Right cardiac atrium (tissue), 5 donors: ENCODE measurements around the gene SLC25A6. TPM values are rescaled to one million over a fixed set of nuclear protein-coding genes. Genes with fewer than 3 reads are reported as not detected.
"Not testable (repeated sequence)": the region's sequence is repeated elsewhere in the genome, so short reads cannot be mapped to it uniquely, and the experiment has no call there.

Source experiments
- ATAC-seq, 2 donors: fragments of 200-7000 bp; cut with Tn5 transposase; one replicate each; pipeline versions ENCODE4 v1.8.0 to v1.9.1; 2020; ENCODE audit warnings: moderate library complexity in 2 of 2, mild to moderate bottlenecking in 1 of 2
- DNase-seq, 3 donors: peaks; one replicate each; pipeline ENCODE4 v3.0.0-alpha.2; 2020
- H3K27ac ChIP-seq: one replicate; pipeline ENCODE4 v1.5.1; 2013; ENCODE audit warnings: mild to moderate bottlenecking, low read length, control low read depth, moderate library complexity
- H3K27me3 ChIP-seq: one replicate; pipeline ENCODE4 v1.6.1; 2013; ENCODE audit not compliant: control insufficient read depth, insufficient read depth
- H3K4me1 ChIP-seq: one replicate; pipeline ENCODE4 v1.6.1; 2013; ENCODE audit warnings: low read length; ENCODE audit not compliant: control insufficient read depth, insufficient read depth
- H3K4me3 ChIP-seq: one replicate; pipeline ENCODE4 v1.5.1; 2013; ENCODE audit warnings: low read length, control low read depth
- H3K9me3 ChIP-seq: one replicate; pipeline ENCODE4 v1.6.1; 2013; ENCODE audit warnings: low read length; ENCODE audit not compliant: control insufficient read depth
- WGBS: extraction: QIAGEN DNeasy Blood & Tissue Kit; methylation state at CpG from one replicate; pipeline ENCODE4 v1.1.7; 2013; 5-methylcytosine and 5-hydroxymethylcytosine counted together
- intact Hi-C, 4 donors: fragments of 100-400 bp; cut with DNase I; formaldehyde crosslinking; loops; one replicate each; pipeline versions ENCODE4 v1.11.0 to v1.14.0; 2022 to 2023
- polyA plus RNA-seq: library from polyadenylated mRNA; stranded (reverse); fragments of 200-250 nt; gene quantifications from one replicate; pipeline ENCODE4 v1.2.3, GENCODE V29; 2013
- total RNA-seq, 4 donors: library from RNA; stranded (reverse); fragmentation: NEBNext Ultra II Directional; extraction: Animal tissue kit (Norgen Biotek cat#: 25700); gene quantifications; one replicate each; pipeline ENCODE4 v1.2.1, GENCODE V29; 2021
- donor health status: healthy with polysubstance abuse.
- donor health status: DM: no; HTN: yes; CAD: no.
- donor health status: DM: no; HTN: no; CAD: no.
- donor health status: DM: no; HTN: yes; CAD: no; lungs with severe emphysema.
- donor health status: DM: yes; HTN: yes; CAD: no.

Gene SLC25A6
- total and polyA plus RNA-seq, 5 donors = 154 to 228 (median 182) TPM

DNA sequence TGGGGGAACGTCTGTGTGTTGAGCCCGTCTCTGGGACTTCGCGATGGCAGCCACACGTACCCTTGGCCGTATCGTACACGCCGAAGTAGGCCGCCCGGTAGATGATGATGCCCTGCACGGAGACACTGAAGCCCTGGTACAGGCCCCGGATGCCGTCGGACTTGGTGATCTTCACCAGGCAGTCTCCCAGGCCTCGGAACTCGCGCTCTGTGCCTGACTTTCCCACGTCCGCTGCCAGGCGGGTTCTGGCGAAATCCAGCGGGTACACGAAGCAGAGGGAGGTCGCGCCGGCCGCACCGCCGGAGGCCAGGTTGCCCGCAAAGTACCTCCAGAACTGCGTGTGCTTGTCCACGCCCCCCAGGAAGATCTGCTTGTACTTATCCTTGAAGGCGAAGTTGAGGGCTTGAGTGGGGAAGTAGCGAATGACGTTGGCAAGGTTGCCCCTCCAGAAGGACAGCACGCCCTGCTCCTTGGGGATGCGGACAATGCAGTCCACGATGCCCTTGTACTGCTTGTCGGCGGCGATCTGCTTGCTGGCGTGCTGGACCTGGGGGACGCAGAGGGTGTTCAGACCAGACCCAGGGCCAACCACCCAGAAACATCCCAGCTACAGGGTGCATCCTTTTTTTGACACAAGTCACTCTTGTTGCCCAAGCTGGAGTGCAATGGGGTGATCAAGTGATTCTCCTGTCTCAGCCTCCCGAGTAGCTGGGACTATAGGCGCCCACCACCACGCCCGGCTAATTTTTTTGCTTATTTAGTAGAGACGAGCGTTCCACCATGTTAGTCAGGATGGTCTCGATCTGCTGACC is 2.5 kb downstream of the SLC25A6 start:
- no peak for ATAC-seq
- Histone ChIP-seq H3K4me1 (peaks cover 3% of the 10 kb centered on the region), H3K4me3 (no peak overlapping the region), H3K9me3 (no peaks in the 10 kb centered on the region), H3K27ac (no peak overlapping the region), H3K27me3 (no peaks in the 10 kb centered on the region)
- 90% methylated on average over 51 of the region's 51 CpGs for WGBS
- DNase-seq = peak in 2 of 3 donors; percentile 59 to 61
- intact Hi-C loops = no loop called here

DNA sequence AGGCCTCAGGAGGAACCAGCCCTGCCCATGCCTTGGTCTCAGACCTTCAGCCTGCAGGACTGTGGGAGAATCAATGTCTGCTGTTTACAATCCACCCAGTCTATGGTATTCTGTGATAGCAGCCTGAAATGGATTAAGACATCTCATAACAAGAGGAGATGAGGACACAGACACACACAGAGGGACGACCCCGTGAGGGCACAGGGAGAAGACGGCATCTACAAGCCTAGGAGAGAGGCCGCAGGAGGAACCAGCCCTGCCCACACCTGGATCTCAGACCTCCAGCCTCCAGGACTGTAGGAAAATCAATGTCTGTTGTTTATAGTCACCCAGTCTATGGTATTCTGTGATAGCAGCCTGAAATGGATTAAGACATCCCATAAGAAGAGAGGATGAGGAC is 3.3 kb downstream of the SLC25A6 start:
- Histone ChIP-seq H3K4me3 (no peak overlapping the region), H3K27ac (no peak overlapping the region), H3K4me1 (peaks cover 3% of the 10 kb centered on the region), H3K9me3 (no peaks in the 10 kb centered on the region), H3K27me3 (no peaks in the 10 kb centered on the region)
- 84% methylated on average over 4 of the region's 4 CpGs for WGBS
- DNase-seq (peak in 1 of 3 donors; percentile 32), ATAC-seq (no peak)
- intact Hi-C loops = no loop called here

DNA sequence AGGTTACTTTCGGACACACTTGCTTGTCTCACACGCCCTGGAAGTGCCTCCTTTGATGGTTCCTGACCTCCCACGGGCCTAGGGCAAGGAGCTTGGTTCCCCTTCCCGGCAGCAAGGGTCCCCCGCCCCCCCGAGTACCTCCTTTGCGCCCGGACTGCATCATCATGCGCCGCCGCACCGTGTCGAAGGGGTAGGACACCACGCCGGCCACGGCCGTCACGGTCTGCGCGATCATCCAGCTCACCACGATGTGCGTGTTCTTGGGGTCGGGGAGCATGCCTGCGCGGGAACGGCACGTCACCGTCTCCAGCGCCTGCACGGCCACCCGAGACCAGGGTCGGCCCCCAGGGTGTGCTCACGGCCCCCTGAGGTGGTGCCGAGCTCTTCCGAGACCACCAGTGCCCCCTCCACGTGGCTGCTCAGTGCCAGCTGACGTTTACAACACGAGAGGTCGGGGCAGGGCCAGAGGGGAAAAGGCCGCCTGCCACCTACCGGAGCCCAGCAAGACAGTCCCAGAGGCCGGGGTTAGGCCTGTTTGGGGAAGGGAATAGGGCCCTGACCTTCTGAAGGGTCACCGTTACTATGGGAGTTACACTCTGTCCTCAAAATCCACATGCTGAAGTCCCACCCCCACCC is 4.7 kb downstream of the SLC25A6 start:
- WGBS = 92% methylated on average over 43 of the region's 43 CpGs
- ATAC-seq (no peak), DNase-seq (peak in 2 of 3 donors; percentile 52 to 60)
- H3K27ac ChIP-seq = no peak overlapping the region
- H3K4me3 ChIP-seq = no peak overlapping the region
- H3K9me3 ChIP-seq = no peaks in the 10 kb centered on the region
- H3K4me1 ChIP-seq = peaks cover 3% of the 10 kb centered on the region
- intact Hi-C loops = no loop called here
- no peaks in the 10 kb centered on the region for H3K27me3 ChIP-seq

DNA sequence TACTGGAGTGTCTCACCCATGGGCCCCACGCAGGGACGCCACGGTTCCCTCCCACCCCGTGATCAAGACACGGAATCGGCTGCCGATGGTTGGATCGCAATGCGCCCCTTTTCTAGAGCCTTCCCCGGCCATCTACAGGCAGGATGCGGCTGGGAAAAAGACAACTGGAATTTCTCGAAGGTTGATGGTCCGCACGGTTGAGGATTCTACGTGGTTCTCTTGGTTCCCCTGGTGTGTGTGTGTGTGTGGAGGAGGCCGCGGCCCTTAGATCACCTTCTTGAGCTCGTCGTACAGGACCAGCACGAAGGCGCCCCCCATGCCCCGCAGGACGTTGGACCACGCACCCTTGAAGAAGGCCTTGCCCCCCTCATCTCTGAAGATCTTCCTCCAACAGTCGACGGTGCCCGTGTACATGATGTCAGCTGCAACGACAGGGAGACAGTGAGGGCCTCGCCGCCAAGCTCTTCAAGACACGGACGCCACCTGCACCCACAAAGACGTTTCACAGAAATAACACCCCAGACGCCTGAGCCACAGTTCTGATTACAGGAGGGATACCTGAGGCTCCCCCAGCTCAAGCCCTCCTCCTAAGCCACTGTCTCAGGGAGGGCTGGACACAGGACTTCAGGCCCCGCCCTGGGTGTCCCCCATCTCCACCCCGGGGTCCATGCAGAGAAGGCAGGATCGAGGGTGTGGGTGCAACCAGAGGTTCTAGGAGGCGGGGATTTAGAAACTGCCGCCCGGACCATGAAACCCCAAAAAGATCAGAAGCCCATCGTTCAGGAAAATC is 5.4 kb downstream of the SLC25A6 start:
- Histone ChIP-seq H3K4me3 (no peak overlapping the region), H3K27me3 (no peaks in the 10 kb centered on the region), H3K27ac (no peak overlapping the region), H3K4me1 (peaks cover 3% of the 10 kb centered on the region), H3K9me3 (no peaks in the 10 kb centered on the region)
- intact Hi-C loops = no loop called here
- 93% methylated on average over 41 of the region's 41 CpGs for WGBS
- DNase-seq (peak in 2 of 3 donors; percentile 50 to 57), ATAC-seq (no peak)

DNA sequence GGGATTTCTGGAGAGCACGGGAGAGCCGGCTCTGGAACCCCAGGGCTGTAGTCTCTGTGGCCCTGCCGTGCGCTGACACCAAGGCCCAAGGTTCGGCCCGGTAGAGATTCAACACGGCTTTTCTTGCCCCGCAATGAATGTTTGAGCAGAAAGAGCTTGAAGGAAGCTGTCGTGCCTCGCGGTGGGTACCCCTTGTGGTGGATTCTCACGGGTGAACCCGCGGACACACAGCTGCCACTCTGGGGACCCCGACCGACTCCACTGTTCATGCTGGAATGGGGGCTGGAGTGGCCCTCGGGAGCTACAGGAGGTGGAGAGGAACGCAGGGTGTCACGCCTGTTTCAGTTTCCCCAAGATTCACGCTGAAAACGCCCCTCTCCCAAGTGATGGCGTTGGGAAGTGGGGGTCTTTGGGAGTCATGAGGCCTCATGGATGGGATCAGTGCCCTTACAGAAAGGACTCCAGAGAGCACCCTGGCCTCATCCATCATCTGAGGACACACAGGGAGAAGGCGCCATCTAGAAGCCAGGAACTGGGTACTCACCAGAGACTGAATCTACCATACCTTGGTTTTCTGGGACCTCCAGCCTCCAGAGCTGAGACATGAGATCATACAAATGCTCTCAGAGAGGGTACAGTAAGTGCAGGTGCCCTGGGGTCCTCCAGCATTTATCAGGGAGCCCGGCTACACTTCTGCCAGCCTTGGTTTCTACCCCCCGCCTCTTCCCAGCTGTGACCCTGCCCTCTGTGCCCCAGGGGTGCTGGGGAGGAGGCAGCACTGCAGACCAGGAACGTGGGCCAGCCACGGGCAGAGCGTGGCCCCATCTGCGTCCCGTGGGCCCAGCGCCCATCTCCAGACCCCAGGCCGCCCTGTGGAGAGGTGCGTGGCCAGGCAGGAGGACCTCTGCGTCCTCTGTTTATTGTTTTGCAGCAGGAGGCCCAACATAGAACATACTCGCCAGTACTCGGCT is 6.4 kb downstream of the SLC25A6 start:
- WGBS = 90% methylated on average over 36 of the region's 36 CpGs
- Histone ChIP-seq H3K9me3 (no peaks in the 10 kb centered on the region), H3K4me3 (no peak overlapping the region), H3K4me1 (peaks cover 3% of the 10 kb centered on the region), H3K27ac (no peak overlapping the region), H3K27me3 (no peaks in the 10 kb centered on the region)
- DNase-seq (peak in 2 of 3 donors; percentile 42 to 50), ATAC-seq (no peak)
- intact Hi-C loops = no loop called here

DNA sequence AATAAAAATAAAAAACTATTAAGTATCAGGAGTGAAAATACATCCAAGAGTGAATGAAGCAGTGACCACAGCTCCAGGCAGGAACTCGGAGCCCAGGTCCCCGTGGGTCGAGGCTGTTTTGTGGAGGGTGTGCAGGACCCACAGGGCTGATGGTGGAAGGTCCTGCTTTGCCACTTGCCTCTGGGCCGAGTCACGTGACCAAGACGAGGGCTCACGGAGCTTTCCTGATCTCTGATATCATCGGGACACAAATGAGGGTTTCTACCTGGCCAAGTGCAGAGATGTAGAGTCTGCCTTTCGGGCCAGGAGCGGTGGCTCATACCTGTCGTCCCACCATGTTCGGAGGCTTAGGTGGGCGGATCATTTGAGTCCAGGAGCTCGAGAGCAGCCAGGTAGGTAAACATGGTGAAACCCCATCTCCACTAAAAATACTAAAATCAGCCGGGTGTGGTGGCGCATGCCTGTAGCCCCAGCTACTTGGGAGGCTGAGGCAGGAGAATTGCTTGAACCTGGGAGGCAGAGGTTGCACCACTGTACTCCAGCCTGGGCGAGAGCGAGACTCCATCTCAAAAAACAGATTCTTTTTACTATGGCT is 7.2 kb downstream of the SLC25A6 start:
- Histone ChIP-seq H3K9me3 (no peaks in the 10 kb centered on the region), H3K4me3 (no peak overlapping the region), H3K27me3 (no peaks in the 10 kb centered on the region), H3K27ac (no peak overlapping the region), H3K4me1 (peaks cover 3% of the 10 kb centered on the region)
- WGBS = 93% methylated on average over 18 of the region's 18 CpGs
- ATAC-seq = no peak
- peak in 1 of 3 donors; percentile 44 for DNase-seq
- intact Hi-C loops = no loop called here

DNA sequence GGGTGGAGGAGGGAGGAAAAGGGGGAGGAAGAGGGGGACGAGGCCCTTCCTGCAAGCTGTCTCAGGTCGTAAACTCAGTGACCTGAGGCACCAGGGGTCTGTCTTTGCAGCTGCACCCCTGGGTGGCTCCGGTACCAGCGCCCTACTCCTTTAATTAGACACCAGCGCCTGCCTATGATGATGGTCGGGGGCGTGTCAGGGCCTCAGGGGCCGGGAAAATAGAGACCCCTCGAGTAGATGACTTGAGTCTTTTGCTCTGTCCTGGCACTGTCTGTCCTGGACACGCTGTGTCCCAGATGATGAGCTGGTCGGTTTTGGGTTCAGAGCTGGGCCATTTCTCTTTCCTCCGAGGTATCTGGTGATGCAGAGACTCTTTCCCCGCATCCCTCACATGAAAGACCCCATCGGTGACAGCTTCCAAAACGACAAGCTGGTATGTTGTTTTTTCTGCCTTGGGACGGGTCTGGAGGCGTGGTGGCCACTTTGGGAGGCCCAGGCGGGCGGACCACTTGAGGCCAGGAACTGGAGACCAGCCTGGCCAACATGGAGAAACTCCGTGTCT is 11.2 kb downstream of the SLC25A6 start:
- DNase-seq = peak in 2 of 3 donors; percentile 47 to 59

DNA sequence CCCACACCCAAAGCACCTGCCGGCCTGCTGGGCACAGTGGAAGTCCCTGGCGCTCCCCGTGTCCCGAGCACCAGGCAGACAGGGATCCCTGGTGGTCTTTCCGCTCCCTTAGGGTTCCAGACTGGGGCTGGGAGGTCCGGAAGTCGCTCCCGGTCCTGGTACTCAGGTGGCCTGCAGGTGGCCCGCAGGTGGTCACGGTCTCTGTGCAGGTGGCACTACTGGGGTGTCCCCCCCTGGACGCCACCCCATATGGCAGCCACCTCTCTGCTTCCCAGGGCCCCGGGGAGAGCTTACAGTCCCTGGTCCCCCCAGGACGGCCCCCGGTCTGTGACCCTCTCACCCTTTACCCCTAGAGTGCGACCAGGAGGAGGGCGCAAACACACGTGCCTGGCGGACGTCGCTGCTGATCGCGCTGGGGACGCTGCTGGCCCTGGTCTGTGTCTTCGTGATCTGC is 13.6 kb downstream of the SLC25A6 start:
- Histone ChIP-seq H3K9me3 (no peaks in the 10 kb centered on the region), H3K27ac (no peak overlapping the region), H3K4me3 (no peak overlapping the region), H3K4me1 (no peaks in the 10 kb centered on the region), H3K27me3 (no peaks in the 10 kb centered on the region)
- DNase-seq (peak in 1 of 3 donors; percentile 51), ATAC-seq (peak in 1 of 2 donors; percentile 18)
- 86% methylated on average over 24 of the region's 24 CpGs for WGBS
- intact Hi-C loops = no loop called here

More for the DNA sequence above, 11.2 kb downstream of the SLC25A6 start:
- WGBS = 63% methylated on average over 20 of the region's 20 CpGs
- Histone ChIP-seq H3K9me3 (no peaks in the 10 kb centered on the region), H3K4me1 (no peaks in the 10 kb centered on the region), H3K4me3 (no peak overlapping the region), H3K27me3 (no peaks in the 10 kb centered on the region), H3K27ac (no peak overlapping the region)
- peak; percentile 2 to 5 for ATAC-seq
- intact Hi-C loops = no loop called here

DNA sequence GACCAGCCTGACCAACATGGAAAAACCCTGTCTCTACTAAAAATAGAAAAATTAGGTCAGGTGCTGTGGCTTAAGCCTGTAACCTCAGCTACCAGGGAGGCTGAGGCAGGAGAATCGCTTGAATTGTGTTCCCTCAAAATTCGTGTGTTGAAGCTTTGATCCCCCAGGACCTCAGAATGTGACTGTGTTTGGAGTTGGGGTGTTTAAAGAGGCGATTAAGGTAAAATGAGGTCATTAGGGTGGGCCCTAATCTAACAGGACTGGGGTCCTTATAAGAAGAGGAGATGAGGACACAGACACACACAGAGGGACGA is 23.6 kb downstream of the SLC25A6 start:
- ATAC-seq (no peak), DNase-seq (no peak)
- intact Hi-C loops = no loop called here
- no peaks in the 10 kb centered on the region for H3K9me3 ChIP-seq
- no peaks in the 10 kb centered on the region for H3K4me1 ChIP-seq
- no peak overlapping the region for H3K4me3 ChIP-seq
- no peaks in the 10 kb centered on the region for H3K27me3 ChIP-seq
- WGBS = 82% methylated on average over 4 of the region's 4 CpGs
- no peak overlapping the region for H3K27ac ChIP-seq

DNA sequence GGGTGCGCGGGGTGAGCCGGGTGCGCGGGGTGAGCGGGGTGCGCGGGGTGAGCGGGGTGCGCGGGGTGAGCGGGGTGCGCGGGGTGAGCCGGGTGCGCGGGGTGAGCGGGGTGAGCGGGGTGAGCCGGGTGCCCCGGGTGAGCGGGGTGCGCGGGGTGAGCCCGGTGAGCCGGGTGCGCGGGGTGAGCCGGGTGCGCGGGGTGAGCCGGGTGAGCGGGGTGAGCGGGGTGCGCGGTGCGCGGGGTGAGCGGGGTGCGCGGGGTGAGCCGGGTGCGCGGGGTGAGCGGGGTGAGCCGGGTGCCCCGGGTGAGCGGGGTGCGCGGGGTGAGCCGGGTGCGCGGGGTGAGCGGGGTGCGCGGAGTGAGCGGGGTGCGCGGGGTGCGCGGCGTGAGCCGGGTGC is 25.6 kb downstream of the SLC25A6 start:
- H3K4me3 ChIP-seq, H3K9me3 ChIP-seq, DNase-seq, ATAC-seq, H3K27me3 ChIP-seq, intact Hi-C loops, H3K4me1 ChIP-seq, H3K27ac ChIP-seq: not testable (repeated sequence)
- WGBS = 90% methylated on average over 40 of the region's 63 CpGs
